ENCODE data around the gene DERA.
"Not testable (repeated sequence)": the region's sequence is repeated elsewhere in the genome, so short reads cannot be mapped to it uniquely, and the experiment has no call there.

DERA gene

DNA sequence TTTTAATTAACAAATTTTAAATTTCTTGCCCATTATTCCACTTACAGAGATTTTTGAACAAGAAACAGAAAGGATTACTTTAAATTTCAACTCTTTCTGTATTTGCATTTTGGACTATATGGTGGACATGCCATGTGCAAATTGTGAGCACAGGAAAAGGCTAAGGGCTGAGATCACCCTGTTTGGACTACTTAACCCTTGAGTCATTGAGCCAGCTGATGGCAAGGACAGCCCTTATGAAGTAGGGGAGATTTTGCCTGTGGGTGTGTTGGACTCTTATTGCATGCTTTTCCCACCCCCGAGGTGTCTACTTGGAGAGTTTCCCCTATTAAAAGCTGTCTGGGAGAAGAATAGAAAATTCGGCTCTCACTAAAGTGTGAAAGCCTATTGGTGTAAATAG, 17.2 kb downstream of the DERA start:
- DNase-seq, result no peak
- TF ChIP-seq GATA1 (IDR thresholded peaks at IDR 0.05; ENCODE audit: low read depth, low read length), result no peak
- TF ChIP-seq POLR2A (IDR thresholded peaks at IDR 0.05; ENCODE audit: low read length), result no peak

DNA sequence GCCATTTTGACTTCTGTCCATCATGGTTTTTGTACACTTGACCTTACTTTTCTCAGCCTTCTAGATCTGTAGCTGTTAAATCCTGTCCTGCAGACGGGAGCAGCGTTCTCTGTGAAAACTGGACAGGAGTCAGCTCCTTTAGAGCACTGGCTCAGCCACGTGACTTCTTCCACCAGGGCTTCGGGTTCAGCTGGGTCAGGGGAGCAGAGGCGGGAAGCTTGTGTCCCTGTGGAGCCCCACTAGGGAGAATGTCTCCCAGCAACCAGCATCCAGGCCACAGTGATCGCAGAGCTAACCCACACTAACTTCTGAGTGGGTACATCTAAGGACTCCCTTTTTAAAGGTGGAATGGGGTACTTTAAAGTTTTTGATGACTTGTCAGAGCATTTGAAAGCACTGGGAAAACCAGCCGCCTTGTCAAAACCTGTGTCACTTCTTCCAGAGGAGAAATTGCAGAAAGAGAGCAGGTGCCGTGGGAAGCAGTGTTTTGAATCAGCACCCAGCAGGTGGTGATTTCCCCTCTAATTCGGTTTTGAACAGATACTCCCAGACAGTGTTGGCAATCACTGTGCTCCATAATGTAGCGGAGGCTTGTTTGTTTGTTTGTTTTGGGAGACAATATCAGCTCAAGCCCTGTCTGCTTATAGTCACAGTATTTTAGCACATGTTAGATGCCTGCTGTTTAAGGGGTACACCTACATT, 17.9 kb downstream of the DERA start:
- TF ChIP-seq GATA1 (IDR thresholded peaks at IDR 0.05; ENCODE audit: low read depth, low read length), result no peak
- TF ChIP-seq POLR2A (IDR thresholded peaks at IDR 0.05; ENCODE audit: low read length), result no peak
- DNase-seq, result no peak

DNA sequence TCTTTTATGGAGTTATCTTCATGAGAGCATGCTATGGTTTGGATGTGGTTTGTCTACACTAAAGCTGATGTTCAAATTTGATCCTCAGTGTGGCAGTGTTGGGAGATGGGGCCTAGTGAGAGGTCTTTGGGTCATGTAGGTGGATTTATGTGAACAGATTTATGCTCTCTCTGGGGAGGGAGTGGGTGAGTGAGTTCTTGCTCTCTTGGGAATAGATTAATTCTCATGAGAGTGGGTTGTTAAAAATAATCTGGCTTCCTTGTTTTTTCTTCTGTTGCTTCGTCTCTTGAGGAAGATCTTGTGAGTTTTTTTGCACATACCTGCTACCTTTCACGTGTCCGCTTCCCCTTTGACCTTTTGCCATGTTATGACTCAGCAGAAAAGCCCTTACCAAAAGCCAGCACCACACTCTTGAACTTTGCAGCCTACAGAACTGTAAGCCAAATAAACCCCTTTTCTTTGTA, 20.5 kb downstream of the DERA start:
- TF ChIP-seq GATA1 (IDR thresholded peaks at IDR 0.05; ENCODE audit: low read depth, low read length), result no peak
- TF ChIP-seq POLR2A (IDR thresholded peaks at IDR 0.05; ENCODE audit: low read length), result no peak
- peak; percentile 3 to 17 for DNase-seq

DNA sequence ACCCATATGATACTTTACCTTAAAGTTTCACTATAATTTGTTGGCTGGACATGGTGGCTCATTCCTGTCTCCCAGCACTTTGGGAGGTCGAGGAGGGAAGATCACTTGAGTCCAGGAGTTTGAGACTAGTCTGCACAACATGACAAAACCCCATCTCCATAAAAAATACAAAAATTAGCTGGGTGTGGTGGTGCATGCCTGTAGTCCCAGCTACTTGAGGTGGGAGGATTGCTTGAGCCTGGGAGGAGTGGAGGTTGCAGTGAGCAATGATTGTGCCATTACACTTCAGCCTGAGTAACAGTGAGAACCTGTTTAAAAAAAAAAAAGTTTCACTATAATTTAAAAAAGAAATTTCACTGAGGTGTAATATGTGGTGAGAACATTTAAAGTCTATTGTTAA, 21.2 kb downstream of the DERA start:
- TF ChIP-seq POLR2A (IDR thresholded peaks at IDR 0.05; ENCODE audit: low read length), result no peak
- TF ChIP-seq GATA1 (IDR thresholded peaks at IDR 0.05; ENCODE audit: low read depth, low read length), result no peak

DNA sequence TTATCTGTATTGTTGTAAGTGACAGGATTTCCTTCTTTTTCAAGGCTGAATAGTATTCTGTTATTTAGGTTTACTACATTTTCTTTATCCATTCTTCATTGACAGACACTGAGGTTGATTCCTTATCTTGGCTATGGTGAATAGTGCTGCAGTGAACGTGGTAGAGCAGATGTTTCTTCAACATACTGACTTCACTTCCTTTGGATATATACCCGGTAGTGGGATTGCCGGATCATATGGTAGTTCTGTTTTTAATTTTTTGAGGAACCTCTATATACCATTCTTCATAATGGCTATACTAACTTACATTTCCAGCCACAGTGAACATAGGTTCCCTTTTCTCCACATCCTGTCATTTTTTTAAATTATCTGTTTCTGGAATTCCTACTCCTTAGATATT, 21.8 kb downstream of the DERA start:
- DNase-seq, result no peak
- TF ChIP-seq POLR2A (IDR thresholded peaks at IDR 0.05; ENCODE audit: low read length), result no peak
- TF ChIP-seq GATA1 (IDR thresholded peaks at IDR 0.05; ENCODE audit: low read depth, low read length), result no peak

More for the DNA sequence above, 21.2 kb downstream of the DERA start:
- DNase-seq, result no peak

DNA sequence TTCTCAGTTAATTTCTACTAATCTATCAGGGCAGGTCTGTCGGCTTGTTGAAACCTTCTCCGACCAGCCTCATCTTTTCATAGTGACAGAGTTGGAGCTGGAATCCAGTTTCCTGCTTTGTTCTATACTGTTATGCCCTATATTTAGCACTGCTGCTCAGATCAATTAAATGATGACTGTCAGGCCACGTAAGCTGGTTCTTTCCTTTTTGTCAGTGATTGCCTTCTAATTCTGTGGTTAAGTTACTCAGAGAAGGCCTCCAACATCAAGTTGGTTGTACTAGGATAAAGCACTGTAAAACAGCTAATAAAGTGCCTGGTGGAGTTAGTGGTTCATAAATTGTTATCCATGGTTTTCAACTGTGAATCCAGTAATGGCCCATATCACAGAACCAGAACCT, 22.6 kb downstream of the DERA start:
- no peak for TF ChIP-seq POLR2A (IDR thresholded peaks at IDR 0.05; ENCODE audit: low read length)
- TF ChIP-seq GATA1 (IDR thresholded peaks at IDR 0.05; ENCODE audit: low read depth, low read length), result no peak
- no peak for DNase-seq

DNA sequence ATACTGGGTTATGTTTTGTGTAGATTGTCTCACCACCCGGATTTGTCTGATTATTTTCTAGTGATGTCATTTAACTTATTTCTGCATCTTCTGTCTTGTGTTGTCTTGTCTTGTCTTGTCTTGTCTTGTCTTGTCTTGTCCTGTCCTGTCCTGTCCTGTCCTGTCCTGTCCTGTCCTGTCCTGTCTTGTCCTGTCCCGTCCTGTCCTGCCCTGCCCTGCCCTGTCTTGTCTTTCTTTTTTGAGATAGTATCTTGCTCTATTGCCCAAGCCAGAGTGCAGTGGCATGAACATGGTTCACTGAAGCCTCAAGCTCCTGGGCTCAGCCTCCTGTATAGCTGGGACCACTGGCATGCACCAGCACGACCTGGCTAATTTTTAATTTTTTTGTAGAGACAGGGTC, 25.6 kb downstream of the DERA start:
- no peak for DNase-seq
- no peak for TF ChIP-seq POLR2A (IDR thresholded peaks at IDR 0.05; ENCODE audit: low read length)
- no peak for TF ChIP-seq GATA1 (IDR thresholded peaks at IDR 0.05; ENCODE audit: low read depth, low read length)

DNA sequence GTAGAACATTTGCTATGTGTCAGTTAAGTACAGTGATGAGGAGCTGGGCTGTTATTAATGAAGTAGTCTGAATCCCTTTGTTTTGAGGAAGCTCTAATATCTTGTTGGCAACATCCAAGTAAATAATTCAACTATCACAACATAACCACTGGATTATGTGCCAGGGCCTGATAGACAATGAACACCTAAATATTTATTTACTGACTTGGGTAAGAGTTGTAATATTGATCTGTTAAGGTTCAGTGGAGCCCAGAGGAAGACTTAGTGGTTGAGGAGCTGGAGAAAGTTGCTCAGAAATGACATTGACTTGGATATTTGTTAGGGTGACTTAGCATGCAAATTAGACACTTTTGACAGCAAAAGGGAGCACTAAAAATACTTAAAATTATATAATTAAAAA, 26.8 kb downstream of the DERA start:
- TF ChIP-seq POLR2A (IDR thresholded peaks at IDR 0.05; ENCODE audit: low read length) (no peak), GATA1 (IDR thresholded peaks at IDR 0.05; ENCODE audit: low read depth, low read length) (no peak)

DNA sequence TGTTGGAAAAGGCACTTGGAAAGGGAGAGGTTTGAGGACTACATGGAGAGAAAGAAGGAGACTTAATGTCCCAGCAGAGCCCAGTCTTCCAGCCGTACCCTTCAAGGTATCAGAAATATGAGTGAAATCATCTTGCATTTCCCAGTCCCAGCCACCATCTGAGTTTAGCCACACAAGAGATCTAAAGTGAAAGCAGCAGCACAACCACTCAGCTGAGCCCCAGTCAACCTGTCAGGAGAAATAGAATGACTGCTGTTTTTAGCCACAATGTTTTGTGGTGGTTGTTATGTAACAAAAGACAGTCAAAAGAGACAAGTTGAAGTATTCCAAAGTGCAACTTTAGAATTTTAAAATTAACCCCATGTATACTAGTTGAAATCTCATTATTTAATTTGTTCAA, 28.0 kb downstream of the DERA start:
- TF ChIP-seq POLR2A (IDR thresholded peaks at IDR 0.05; ENCODE audit: low read length) (no peak), GATA1 (IDR thresholded peaks at IDR 0.05; ENCODE audit: low read depth, low read length) (no peak)
- DNase-seq, result no peak

More for the DNA sequence above, 26.8 kb downstream of the DERA start:
- DNase-seq, result no peak

DNA sequence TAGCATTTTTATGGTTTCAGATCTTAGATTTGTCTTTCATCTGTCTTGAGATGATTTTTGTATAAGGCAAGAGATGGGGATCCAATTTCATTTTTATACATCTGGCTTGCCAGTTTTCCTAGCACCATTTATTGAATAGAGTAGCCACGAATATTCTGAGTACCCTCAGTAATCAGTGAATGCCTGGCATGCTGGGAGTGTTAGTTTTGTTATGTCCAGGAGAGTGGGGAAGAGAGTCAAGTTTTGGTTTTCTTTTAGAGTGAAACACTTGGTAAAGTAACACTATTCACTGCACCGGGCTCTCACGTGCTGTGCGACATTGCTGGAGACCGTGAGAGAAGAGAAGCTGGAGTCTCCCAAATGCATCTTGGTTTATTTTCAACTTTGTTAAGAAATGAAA, 31.3 kb downstream of the DERA start:
- TF ChIP-seq POLR2A (IDR thresholded peaks at IDR 0.05; ENCODE audit: low read length), result no peak
- TF ChIP-seq GATA1 (IDR thresholded peaks at IDR 0.05; ENCODE audit: low read depth, low read length), result no peak
- no peak for DNase-seq

DNA sequence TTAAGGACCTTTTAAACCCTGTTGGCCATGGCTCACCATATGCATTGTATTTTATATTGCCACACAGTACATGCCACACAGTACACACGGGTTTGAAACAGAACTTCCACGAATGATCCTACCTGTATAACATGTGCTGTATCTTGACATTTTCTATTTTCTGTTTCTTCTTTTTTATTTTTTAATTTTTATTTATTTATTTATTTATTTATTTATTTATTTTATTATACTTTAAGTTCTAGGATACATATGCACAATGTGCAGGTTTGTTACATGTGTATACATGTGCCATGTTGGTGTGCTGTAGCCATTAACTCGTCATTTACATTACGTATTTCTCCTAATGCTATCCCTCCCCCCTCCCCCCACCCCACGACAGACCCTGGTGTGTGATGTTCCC, 32.4 kb downstream of the DERA start:
- DNase-seq, result not testable (repeated sequence)

DNA sequence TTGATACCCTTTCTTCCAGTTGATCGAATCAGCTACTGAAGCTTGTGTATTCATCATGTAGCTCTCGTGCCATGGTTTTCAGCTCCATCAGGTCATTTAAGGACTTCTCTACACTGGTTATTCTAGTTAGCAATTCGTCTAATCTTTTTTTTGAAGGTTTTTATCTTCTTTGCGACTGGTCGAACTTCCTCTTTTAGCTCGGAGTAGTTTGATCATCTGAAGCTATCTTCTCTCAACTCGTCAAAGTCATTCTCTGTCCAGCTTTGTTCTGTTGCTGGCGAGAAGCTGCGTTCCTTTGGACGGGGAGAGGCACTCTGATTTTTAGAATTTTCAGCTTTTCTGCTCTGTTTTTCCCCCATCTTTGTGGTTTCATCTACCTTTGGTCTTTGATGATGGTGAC, 37.3 kb downstream of the DERA start:
- not testable (repeated sequence) for DNase-seq

DNA sequence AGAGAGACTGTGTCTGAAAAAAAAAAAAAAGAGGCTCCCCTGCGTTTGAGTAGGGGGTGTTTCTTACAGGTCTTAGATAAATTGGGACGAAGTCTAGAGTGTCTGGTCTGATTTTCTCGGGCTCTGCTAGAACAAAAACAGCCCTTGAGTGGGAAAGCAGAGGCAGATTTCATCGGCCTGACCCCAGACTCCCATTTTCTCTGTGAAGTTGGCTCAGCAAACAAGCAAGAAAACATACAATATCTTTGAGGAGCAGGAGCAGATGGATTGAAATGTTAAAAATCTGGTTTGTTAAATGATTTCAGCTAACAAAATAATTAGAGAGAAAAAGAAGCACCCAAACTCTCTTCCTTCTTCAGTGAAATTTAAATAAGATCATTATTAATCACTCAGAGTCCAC, 44.1 kb downstream of the DERA start:
- DNase-seq, result no peak
- no peak for TF ChIP-seq POLR2A (IDR thresholded peaks at IDR 0.05; ENCODE audit: low read length)

DNA sequence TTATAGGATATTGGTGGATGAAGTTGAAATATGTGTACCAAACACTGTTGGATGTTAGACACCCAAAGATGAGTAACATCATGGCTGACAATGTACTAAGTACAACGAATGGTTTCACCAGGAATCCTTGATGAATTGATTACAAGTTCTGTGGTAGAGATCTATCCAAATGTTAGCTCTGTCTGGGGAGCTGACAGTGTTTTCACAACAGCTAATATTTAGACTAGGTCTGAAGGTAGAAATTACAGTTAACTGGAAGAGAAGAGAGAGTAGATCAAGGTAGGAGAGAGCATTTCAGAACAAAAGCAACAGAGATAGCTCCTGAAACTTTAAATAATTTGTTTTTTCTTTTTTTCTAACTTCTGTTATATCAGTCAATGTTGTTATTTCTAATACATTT, 44.9 kb downstream of the DERA start:
- no peak for DNase-seq
- TF ChIP-seq GATA1 (IDR thresholded peaks at IDR 0.05; ENCODE audit: low read depth, low read length) (no peak), POLR2A (IDR thresholded peaks at IDR 0.05; ENCODE audit: low read length) (no peak)

DNA sequence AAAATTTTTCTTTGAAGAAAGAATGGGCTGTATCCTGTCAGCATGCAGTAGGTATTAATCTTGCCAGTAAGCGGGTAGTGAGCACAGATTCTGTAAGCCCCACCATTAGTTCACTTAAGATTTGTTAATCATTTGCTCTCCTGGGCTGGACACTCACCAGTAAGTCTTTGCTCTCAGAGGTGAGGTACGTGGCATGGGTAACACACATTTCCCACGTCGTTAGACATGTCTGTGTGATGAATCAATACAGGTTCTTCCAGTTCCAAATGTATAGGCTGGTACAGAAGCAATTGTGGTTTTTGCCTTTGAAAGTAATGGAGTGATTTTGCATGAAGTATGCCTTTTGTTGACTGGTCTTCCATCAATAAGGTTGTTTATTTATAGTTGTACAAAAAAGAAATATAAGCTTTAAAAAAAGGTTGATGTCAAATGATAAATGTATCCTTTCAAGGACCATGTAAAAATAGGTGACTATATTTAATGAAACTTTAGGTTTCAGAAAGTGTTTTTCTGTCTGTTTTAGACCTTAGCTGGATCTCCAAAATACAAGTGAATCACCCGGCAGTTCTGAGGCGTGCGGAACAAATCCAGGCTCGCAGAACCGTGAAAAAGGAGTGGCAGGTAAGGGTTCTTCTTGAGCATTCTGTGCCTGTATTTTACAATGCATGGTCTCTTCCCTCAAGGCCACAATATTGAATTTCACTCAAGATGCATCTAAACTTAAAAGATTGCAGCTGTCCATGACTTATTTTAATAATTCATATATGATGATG, 45.5 kb downstream of the DERA start:
- TF ChIP-seq POLR2A (IDR thresholded peaks at IDR 0.05; ENCODE audit: low read length) (no peak), GATA1 (IDR thresholded peaks at IDR 0.05; ENCODE audit: low read depth, low read length) (no peak)
- no peak for DNase-seq
